HG03108 (cell line): ENCODE data around the gene KIRREL3.

ENCODE experiments used
- ATAC-seq: cut with Tn5 transposase; IDR thresholded peaks from one replicate; pipeline ENCODE4 v1.9.1; 2021; ENCODE audit warnings: moderate library complexity; ENCODE audit not compliant: unreplicated experiment

Gene KIRREL3

GRCh38 chr11:127000291-127000968 is at the start of gene KIRREL3:
Gene KIRREL3 (minus strand): TSS chr11:127000770.
- no peak for ATAC-seq

- no peak for ATAC-seq
Measured at GRCh38 chr11:127050186-127050585, 49.6 kb upstream of the KIRREL3 start.

GRCh38 chr11:127049486-127049885 is 48.9 kb upstream of the KIRREL3 start:
- ATAC-seq = no peak

GRCh38 chr11:127044535-127044934 is 44.0 kb upstream of the KIRREL3 start:
- ATAC-seq = no peak

- no peak for ATAC-seq
Measured at GRCh38 chr11:127042445-127042844, 41.9 kb upstream of the KIRREL3 start.

- ATAC-seq = no peak
Measured at GRCh38 chr11:127039591-127039990, 39.0 kb upstream of the KIRREL3 start.

GRCh38 chr11:127037596-127037995 is 37.0 kb upstream of the KIRREL3 start:
- ATAC-seq = no peak

GRCh38 chr11:127037001-127037400 is 36.4 kb upstream of the KIRREL3 start:
- ATAC-seq = no peak

GRCh38 chr11:127035824-127036223 is 35.3 kb upstream of the KIRREL3 start:
- no peak for ATAC-seq

GRCh38 chr11:127034973-127035372 is 34.4 kb upstream of the KIRREL3 start:
- no peak for ATAC-seq

GRCh38 chr11:127028648-127029047 is 28.1 kb upstream of the KIRREL3 start:
- ATAC-seq = no peak

- no peak for ATAC-seq
Measured at GRCh38 chr11:127027789-127028188, 27.2 kb upstream of the KIRREL3 start.

GRCh38 chr11:127027000-127027399 is 26.4 kb upstream of the KIRREL3 start:
- no peak for ATAC-seq

- no peak for ATAC-seq
Measured at GRCh38 chr11:127023991-127024390, 23.4 kb upstream of the KIRREL3 start.

- no peak for ATAC-seq
Measured at GRCh38 chr11:127018683-127019279, 18.2 kb upstream of the KIRREL3 start.

- no peak for ATAC-seq
Measured at GRCh38 chr11:127017482-127017881, 16.9 kb upstream of the KIRREL3 start.

- no peak for ATAC-seq
Measured at GRCh38 chr11:127013550-127013949, 13.0 kb upstream of the KIRREL3 start.

GRCh38 chr11:127006311-127006710 is 5.7 kb upstream of the KIRREL3 start:
- no peak for ATAC-seq

- ATAC-seq = no peak
Measured at GRCh38 chr11:127003260-127003981, 2.9 kb upstream of the KIRREL3 start.

- no peak for ATAC-seq
Measured at GRCh38 chr11:127002669-127003259, 2.2 kb upstream of the KIRREL3 start.

- ATAC-seq = no peak
Measured at GRCh38 chr11:127000981-127001380, 411 bp upstream of the KIRREL3 start.

- no peak for ATAC-seq
Measured at GRCh38 chr11:126999366-126999765, 1.2 kb downstream of the KIRREL3 start.
